ENCODE measurements around the gene TEX19.

TEX19 gene

GRCh38 chr17:82358465-82359350, at the start of gene TEX19:
Gene TEX19 (plus strand): TSS chr17:82359247. CDS start chr17:82362151, 2,904 bp downstream.
- Histone ChIP-seq H3K27me3 (ENCODE audit: control insufficient read depth in 5 of 5, insufficient read depth in 4 of 5, low read length in 5 of 5) (peaks cover 10 to 41% (median 27%) of the 10 kb centered on the region in 5 donors), H3K4me1 (ENCODE audit: control insufficient read depth in 5 of 5, insufficient read depth in 5 of 5, low read length in 5 of 5) (peaks cover 0 to 4% (median 2%) of the 10 kb centered on the region in 5 donors), H3K9ac (ENCODE audit: low read length in 5 of 5) (no peak within 1 kb of the TSS), H3K36me3 (ENCODE audit: control insufficient read depth in 5 of 5, insufficient read depth in 5 of 5, low read length in 5 of 5) (no peaks in the 10 kb centered on the region), H3K27ac (ENCODE audit: low read depth, low read length) (no peak within 1 kb of the TSS), H3K9me3 (ENCODE audit: control insufficient read depth in 5 of 5, low read length in 5 of 5) (no peaks in the 10 kb centered on the region), H3K4me3 (ENCODE audit: low read depth in 1 of 5, low read length in 5 of 5) (no peak within 1 kb of the TSS)

DNA sequence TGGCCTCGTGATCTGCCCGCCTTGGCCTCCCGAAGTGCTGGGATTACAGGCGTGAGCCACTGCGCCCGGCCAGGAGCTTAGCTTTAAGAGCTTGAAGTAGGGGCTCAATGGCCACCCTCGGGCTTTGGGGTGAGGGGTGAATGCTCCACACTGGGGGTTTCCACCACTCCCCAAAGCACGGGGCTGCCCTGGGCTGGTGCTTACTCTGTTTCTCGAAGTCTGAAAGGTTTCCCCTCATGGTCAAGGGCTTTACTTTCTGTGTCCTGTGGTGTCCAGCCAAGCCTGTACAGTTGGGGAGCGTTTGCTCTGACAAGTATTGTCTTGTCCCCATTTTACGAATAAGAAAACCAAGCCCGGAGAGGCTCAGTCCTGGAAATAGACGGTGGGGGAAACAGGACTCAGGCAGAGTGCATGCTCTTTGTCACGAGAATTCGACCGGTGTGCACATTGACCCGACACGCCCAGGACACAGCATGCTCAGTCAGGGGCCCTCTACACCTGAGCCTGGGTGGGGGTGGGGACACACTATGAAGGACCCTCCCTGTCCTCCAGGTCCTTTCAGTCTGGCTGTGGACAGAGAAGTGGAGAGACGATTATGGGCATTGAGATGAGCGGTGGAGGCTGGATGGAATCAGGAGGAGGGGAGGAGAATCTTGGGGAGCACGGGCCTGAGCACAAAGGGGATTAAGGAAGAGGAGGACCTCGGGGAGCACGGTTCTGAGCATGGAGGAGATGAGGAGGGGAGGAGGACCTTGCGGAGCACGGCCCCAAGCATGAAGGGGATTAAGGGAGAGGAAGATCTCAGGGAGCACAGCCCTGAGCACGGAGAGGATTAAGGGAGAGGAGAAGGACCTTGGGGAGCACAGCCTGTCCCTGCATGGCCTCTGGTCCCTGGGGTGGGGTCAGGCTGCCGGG, 49.1 kb upstream of the TEX19 start:
- H3K4me3 ChIP-seq (ENCODE audit: low read depth in 1 of 5, low read length in 5 of 5): no peak overlapping the region
- no peak overlapping the region for H3K27ac ChIP-seq (ENCODE audit: low read depth, low read length)
- H3K36me3 ChIP-seq (ENCODE audit: control insufficient read depth in 5 of 5, insufficient read depth in 5 of 5, low read length in 5 of 5): no peaks in the 10 kb centered on the region
- H3K27me3 ChIP-seq (ENCODE audit: control insufficient read depth in 5 of 5, insufficient read depth in 4 of 5, low read length in 5 of 5): peaks cover 24 to 37% (median 29%) of the 10 kb centered on the region in 5 donors
- H3K4me1 ChIP-seq (ENCODE audit: control insufficient read depth in 5 of 5, insufficient read depth in 5 of 5, low read length in 5 of 5): peaks cover 0 to 8% (median 0%) of the 10 kb centered on the region in 5 donors
- H3K9me3 ChIP-seq (ENCODE audit: control insufficient read depth in 5 of 5, low read length in 5 of 5): no peaks in the 10 kb centered on the region
- no peak overlapping the region for H3K9ac ChIP-seq (ENCODE audit: low read length in 5 of 5)

DNA sequence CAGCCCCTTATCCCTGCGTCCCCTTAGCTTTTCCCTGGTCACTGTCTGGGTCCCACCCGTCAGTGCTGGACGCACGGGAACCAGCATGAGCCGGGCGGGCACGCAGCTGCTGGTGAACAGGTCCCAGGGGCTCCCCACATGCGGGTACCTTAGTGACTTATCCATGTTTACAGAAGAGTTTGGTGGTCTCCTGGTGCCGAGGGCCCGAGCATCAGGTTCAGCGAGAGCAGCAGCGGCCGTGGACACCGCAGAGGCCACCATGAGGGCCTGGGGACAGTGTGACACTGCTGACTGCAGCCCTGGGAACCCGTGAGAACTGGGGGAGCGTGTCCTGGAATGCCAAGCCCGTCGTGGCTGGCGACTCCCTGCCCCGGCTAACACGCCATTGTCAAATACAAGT, 48.2 kb upstream of the TEX19 start:
- Histone ChIP-seq H3K9me3 (ENCODE audit: control insufficient read depth in 5 of 5, low read length in 5 of 5) (no peaks in the 10 kb centered on the region), H3K4me3 (ENCODE audit: low read depth in 1 of 5, low read length in 5 of 5) (no peak overlapping the region), H3K9ac (ENCODE audit: low read length in 5 of 5) (no peak overlapping the region), H3K4me1 (ENCODE audit: control insufficient read depth in 5 of 5, insufficient read depth in 5 of 5, low read length in 5 of 5) (peaks cover 0 to 17% (median 5%) of the 10 kb centered on the region in 5 donors), H3K36me3 (ENCODE audit: control insufficient read depth in 5 of 5, insufficient read depth in 5 of 5, low read length in 5 of 5) (no peaks in the 10 kb centered on the region), H3K27me3 (ENCODE audit: control insufficient read depth in 5 of 5, insufficient read depth in 4 of 5, low read length in 5 of 5) (peaks cover 31 to 44% (median 37%) of the 10 kb centered on the region in 5 donors), H3K27ac (ENCODE audit: low read depth, low read length) (no peak overlapping the region)

GRCh38 chr17:82311971-82312370, 47.1 kb upstream of the TEX19 start:
- Histone ChIP-seq H3K36me3 (ENCODE audit: control insufficient read depth in 5 of 5, insufficient read depth in 5 of 5, low read length in 5 of 5) (no peaks in the 10 kb centered on the region), H3K4me3 (ENCODE audit: low read depth in 1 of 5, low read length in 5 of 5) (no peak overlapping the region), H3K27me3 (ENCODE audit: control insufficient read depth in 5 of 5, insufficient read depth in 4 of 5, low read length in 5 of 5) (peaks cover 34 to 54% (median 47%) of the 10 kb centered on the region in 5 donors), H3K27ac (ENCODE audit: low read depth, low read length) (no peak overlapping the region), H3K9me3 (ENCODE audit: control insufficient read depth in 5 of 5, low read length in 5 of 5) (no peaks in the 10 kb centered on the region), H3K4me1 (ENCODE audit: control insufficient read depth in 5 of 5, insufficient read depth in 5 of 5, low read length in 5 of 5) (peaks cover 0 to 25% (median 6%) of the 10 kb centered on the region in 5 donors), H3K9ac (ENCODE audit: low read length in 5 of 5) (no peak overlapping the region)

DNA sequence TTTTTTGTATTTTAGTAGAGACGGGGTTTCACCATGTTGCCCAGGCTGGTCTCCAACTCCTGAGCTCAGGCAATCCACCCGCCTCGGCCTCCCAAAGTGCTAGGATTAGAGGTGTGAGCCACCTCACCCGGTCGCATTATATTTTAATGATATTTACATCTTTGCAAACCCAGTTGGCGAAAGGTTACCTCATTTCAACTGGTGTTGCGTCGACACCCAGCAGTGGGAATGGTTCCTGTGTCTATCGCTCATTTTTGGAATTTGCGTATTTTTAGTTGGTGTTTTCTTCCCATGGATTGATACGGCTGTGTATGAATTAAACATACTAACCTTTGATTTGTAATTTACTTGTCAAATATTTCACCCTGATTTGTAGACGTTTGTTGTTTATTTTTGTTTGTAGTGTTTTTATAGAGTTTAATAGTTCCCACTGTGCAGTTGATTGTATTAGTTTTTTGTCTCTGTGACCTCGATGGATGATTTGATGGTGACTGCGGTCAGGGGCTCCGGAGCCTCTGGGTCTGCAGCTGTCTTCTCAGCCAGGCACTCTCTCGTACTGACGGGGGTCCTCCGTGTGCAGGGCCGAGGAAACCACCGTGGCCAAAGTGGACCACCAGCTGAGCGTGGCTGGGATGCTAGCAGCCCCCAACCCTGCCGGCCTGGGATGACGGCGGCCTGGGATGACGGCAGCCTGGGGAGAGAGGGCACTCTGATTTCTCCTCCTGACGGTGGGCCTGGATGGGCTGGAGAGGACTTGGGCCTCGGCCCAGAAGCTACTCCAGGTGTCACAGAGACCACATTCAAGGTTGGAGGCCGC, 45.6 kb upstream of the TEX19 start:
- H3K27ac ChIP-seq (ENCODE audit: low read depth, low read length): no peak overlapping the region
- H3K27me3 ChIP-seq (ENCODE audit: control insufficient read depth in 5 of 5, insufficient read depth in 4 of 5, low read length in 5 of 5): peaks cover 30 to 55% (median 49%) of the 10 kb centered on the region in 5 donors
- no peaks in the 10 kb centered on the region for H3K9me3 ChIP-seq (ENCODE audit: control insufficient read depth in 5 of 5, low read length in 5 of 5)
- H3K9ac ChIP-seq (ENCODE audit: low read length in 5 of 5): no peak overlapping the region
- H3K4me1 ChIP-seq (ENCODE audit: control insufficient read depth in 5 of 5, insufficient read depth in 5 of 5, low read length in 5 of 5): peaks cover 0 to 25% (median 6%) of the 10 kb centered on the region in 5 donors
- H3K4me3 ChIP-seq (ENCODE audit: low read depth in 1 of 5, low read length in 5 of 5): no peak overlapping the region
- H3K36me3 ChIP-seq (ENCODE audit: control insufficient read depth in 5 of 5, insufficient read depth in 5 of 5, low read length in 5 of 5): no peaks in the 10 kb centered on the region

DNA sequence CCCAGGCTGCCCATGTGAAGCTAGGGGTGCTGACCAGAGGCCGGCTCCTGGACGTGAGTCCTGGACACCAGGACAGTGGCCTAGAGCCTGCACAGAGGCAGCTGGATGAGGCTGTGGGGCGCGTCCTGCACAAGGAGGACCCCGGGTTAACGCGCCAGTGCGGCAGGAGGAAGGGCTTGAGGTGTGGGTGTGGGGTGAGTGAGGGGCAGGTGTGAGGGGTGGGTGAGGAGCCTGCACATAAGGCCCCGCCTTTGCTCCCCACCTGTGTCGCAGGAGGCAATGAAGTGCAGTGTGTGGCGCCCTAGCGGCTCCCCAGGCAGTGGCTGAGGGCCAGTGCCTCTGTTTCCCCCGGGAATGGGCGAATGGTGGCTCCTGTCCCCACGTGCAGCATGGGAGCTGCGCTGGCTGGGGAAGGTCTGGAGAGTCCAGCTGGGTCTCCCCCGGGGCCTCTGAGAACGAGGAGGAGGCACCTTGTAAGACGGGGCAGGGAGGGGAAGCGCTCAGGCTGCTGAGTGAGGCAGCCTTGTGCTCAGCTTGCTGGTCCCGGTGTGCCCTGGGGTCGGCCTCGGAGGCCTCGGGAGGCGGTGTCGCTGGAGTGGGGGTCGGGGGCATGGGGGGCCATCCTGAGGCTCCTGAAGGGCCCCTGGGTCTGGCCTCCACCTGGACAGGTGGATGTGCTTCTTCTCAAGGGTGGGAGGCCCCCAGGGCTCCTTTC, 44.9 kb upstream of the TEX19 start:
- peaks cover 27 to 55% (median 49%) of the 10 kb centered on the region in 5 donors for H3K27me3 ChIP-seq (ENCODE audit: control insufficient read depth in 5 of 5, insufficient read depth in 4 of 5, low read length in 5 of 5)
- H3K4me1 ChIP-seq (ENCODE audit: control insufficient read depth in 5 of 5, insufficient read depth in 5 of 5, low read length in 5 of 5): peaks cover 0 to 25% (median 6%) of the 10 kb centered on the region in 5 donors
- no peak overlapping the region for H3K27ac ChIP-seq (ENCODE audit: low read depth, low read length)
- H3K4me3 ChIP-seq (ENCODE audit: low read depth in 1 of 5, low read length in 5 of 5): no peak overlapping the region
- H3K36me3 ChIP-seq (ENCODE audit: control insufficient read depth in 5 of 5, insufficient read depth in 5 of 5, low read length in 5 of 5): no peaks in the 10 kb centered on the region
- H3K9me3 ChIP-seq (ENCODE audit: control insufficient read depth in 5 of 5, low read length in 5 of 5): no peaks in the 10 kb centered on the region
- H3K9ac ChIP-seq (ENCODE audit: low read length in 5 of 5): no peak overlapping the region

GRCh38 chr17:82314727-82315605, 44.1 kb upstream of the TEX19 start:
- peaks cover 26 to 51% (median 45%) of the 10 kb centered on the region in 5 donors for H3K27me3 ChIP-seq (ENCODE audit: control insufficient read depth in 5 of 5, insufficient read depth in 4 of 5, low read length in 5 of 5)
- no peak overlapping the region for H3K9ac ChIP-seq (ENCODE audit: low read length in 5 of 5)
- no peak overlapping the region for H3K27ac ChIP-seq (ENCODE audit: low read depth, low read length)
- no peaks in the 10 kb centered on the region for H3K36me3 ChIP-seq (ENCODE audit: control insufficient read depth in 5 of 5, insufficient read depth in 5 of 5, low read length in 5 of 5)
- no peaks in the 10 kb centered on the region for H3K9me3 ChIP-seq (ENCODE audit: control insufficient read depth in 5 of 5, low read length in 5 of 5)
- peaks cover 0 to 25% (median 6%) of the 10 kb centered on the region in 5 donors for H3K4me1 ChIP-seq (ENCODE audit: control insufficient read depth in 5 of 5, insufficient read depth in 5 of 5, low read length in 5 of 5)
- no peak overlapping the region for H3K4me3 ChIP-seq (ENCODE audit: low read depth in 1 of 5, low read length in 5 of 5)

DNA sequence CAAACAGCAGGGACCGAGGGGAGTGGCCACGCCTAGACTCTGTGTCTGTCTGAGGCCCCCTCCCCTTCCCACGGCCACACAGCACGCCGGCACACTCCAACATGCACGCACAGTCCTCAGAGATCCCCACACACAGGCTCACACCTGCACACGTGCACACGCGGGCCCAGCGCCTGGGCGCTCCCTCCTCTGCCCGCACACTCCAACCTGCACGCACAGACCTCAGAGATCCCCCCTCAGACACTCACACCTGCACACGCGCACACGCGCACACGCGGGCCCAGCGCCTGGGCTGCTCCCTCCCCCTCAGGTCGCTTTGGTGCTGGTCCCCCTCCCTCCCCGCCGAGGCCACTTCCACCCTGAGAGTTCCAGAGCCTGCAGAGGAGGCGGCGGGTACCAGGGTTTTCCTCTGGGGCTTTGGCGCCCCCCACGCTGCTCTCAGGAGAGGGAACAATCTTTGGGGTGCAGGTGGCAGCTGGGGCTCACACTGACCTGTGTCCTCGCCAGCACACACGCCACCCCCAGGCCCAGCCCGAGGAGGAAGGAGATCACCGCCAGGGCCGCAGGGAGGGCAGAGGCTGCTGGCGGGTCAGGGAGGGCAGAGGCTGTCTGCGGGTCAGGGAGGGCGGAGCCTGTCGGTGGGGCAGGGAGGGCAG, 43.2 kb upstream of the TEX19 start:
- Histone ChIP-seq H3K27me3 (ENCODE audit: control insufficient read depth in 5 of 5, insufficient read depth in 4 of 5, low read length in 5 of 5) (peaks cover 19 to 48% (median 37%) of the 10 kb centered on the region in 5 donors), H3K36me3 (ENCODE audit: control insufficient read depth in 5 of 5, insufficient read depth in 5 of 5, low read length in 5 of 5) (no peaks in the 10 kb centered on the region), H3K27ac (ENCODE audit: low read depth, low read length) (no peak overlapping the region), H3K4me3 (ENCODE audit: low read depth in 1 of 5, low read length in 5 of 5) (peak overlapping the region in 1 of 5 donors; percentile 44), H3K4me1 (ENCODE audit: control insufficient read depth in 5 of 5, insufficient read depth in 5 of 5, low read length in 5 of 5) (peaks cover 0 to 25% (median 6%) of the 10 kb centered on the region in 5 donors), H3K9ac (ENCODE audit: low read length in 5 of 5) (no peak overlapping the region), H3K9me3 (ENCODE audit: control insufficient read depth in 5 of 5, low read length in 5 of 5) (no peaks in the 10 kb centered on the region)

Measured in subcutaneous abdominal adipose tissue (tissue), 5 donors.